NCI-H2196 (cell line): ENCODE data around the gene RMND5A.

Experiments used
- DNase-seq: peaks from one replicate; lab custom pipeline; 2025; ENCODE audit not compliant: unreplicated experiment; lab: John Stamatoyannopoulos, UW

RMND5A gene

GRCh38 chr2:86790676-86791572 lies 70.8 kb downstream of the RMND5A start, which contains the start of gene CD8A:
TSS of gene CD8A (minus strand) at chr2:86790913. CDS start at chr2:86790825, 88 bp downstream.
- DNase-seq = no peak

GRCh38 chr2:86791573-86791972 lies 71.5 kb downstream of the RMND5A start:
- DNase-seq = no peak

- no peak for DNase-seq
These were observed 73.7 kb downstream of the RMND5A start for GRCh38 chr2:86793752-86794151.

- no peak for DNase-seq
These were observed 74.8 kb downstream of the RMND5A start for GRCh38 chr2:86794861-86795260.

GRCh38 chr2:86800856-86801567 lies 80.9 kb downstream of the RMND5A start:
- no peak for DNase-seq

GRCh38 chr2:86806059-86806857 lies 86.2 kb downstream of the RMND5A start:
- no peak for DNase-seq

- DNase-seq = no peak
These were observed 87.0 kb downstream of the RMND5A start for GRCh38 chr2:86807133-86807467.

GRCh38 chr2:86807468-86808275 lies 87.6 kb downstream of the RMND5A start:
- peak; percentile 21 for DNase-seq

- DNase-seq = peak; percentile 64
These were observed 88.4 kb downstream of the RMND5A start for GRCh38 chr2:86808315-86809161.

GRCh38 chr2:86809481-86810121 lies 89.5 kb downstream of the RMND5A start:
- no peak for DNase-seq

- DNase-seq = no peak
These were observed 95.5 kb downstream of the RMND5A start for GRCh38 chr2:86815611-86816010.

- DNase-seq = no peak
These were observed 98.2 kb downstream of the RMND5A start for GRCh38 chr2:86818114-86818801.

- no peak for DNase-seq
These were observed 98.9 kb downstream of the RMND5A start for GRCh38 chr2:86818957-86819356.

- no peak for DNase-seq
These were observed 101.2 kb downstream of the RMND5A start for GRCh38 chr2:86821306-86821705.

GRCh38 chr2:86821842-86822241 lies 101.8 kb downstream of the RMND5A start:
- no peak for DNase-seq

- no peak for DNase-seq
These were observed 102.7 kb downstream of the RMND5A start for GRCh38 chr2:86822668-86823345.

GRCh38 chr2:86825036-86825692 lies 105.1 kb downstream of the RMND5A start:
- no peak for DNase-seq
